Measurements from ENCODE around the gene RPS6KA2.

The RPS6KA2 gene

DNA sequence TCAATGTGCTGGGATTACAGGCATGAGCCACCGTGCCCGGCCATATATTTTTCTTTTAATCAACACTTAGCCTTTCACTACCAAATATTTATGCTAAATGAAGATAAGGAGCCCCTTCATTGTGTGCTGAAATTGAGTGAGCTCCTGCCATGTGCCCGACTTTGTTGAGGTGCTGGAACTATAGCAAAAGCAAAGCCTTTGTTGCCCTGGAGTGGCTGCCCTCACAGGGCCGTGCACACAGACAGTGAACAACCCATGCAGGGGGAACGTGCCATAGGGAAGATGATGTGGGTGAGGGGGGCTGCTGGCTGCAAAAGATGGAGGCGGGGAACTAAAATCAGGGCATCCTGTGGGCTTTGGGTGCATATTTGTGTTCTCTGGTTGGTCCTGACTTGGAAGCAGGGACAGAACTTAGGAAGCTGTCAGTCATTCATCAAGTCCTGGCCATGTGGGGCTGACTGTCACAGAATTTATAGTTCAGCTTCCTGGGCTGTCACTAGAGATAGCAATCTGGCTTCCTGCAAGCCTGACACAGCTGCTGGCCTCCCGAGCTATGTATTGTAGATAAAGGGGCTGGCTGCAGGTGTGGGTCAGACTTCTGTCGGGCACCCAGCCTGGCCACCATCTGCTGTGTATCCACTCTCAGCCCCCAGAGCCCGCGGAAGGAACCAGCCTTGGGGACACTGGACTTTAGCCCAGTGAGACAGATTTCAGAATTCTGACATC, 187.5 kb downstream of the RPS6KA2 start:
- peaks cover 6% of the 10 kb centered on the region for H3K4me1 ChIP-seq (ENCODE audit: control insufficient read depth, insufficient read depth, low read length, poor library complexity, severe bottlenecking)
- 78 to 83% methylated on average over 6 to 7 of the region's 10 CpGs for WGBS, 2 experiments (ENCODE audit: insufficient coverage in 2 of 2)
- H3K4me3 ChIP-seq (ENCODE audit: extremely low read depth, insufficient read depth, low read length, poor library complexity, severe bottlenecking), result no peak overlapping the region
- H3K27ac ChIP-seq (ENCODE audit: low read depth, low read length, severe bottlenecking), result no peak overlapping the region
- H3K9me3 ChIP-seq (ENCODE audit: control insufficient read depth, low read length), result no peaks in the 10 kb centered on the region
- H3K36me3 ChIP-seq (ENCODE audit: control insufficient read depth, insufficient read depth, low read length), result no peaks in the 10 kb centered on the region

DNA sequence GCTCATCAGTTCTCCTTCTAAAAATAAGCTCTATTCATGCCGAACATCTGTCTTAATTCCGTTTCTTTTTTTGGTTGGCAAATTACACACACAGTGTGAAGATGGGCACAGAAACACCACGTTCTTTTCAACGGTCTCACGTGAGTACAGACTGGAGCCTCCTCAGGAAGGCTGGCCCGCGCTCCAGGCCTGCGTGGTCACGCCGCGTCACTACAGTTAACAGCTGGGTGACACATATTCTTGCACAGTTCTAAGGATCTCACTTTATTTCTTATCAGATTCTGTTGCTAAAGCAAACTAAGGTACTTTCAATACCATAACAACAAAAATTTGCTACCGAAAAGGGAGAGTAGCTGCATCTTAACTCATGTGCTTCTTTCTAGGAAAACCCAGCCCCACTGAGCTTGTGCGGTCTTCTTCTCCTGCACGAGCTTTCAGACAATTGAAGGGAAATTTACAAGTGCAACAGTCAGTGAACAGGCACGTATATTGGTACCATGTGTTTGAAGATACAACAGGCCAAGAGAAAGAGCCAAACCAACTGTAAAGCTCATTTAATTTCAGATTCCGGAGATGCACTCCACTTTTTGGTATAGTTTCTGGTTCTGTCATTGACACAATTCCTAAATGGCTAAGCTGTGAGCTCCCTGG, 188.7 kb downstream of the RPS6KA2 start:
- H3K4me3 ChIP-seq (ENCODE audit: extremely low read depth, insufficient read depth, low read length, poor library complexity, severe bottlenecking), result no peak overlapping the region
- H3K27ac ChIP-seq (ENCODE audit: low read depth, low read length, severe bottlenecking), result no peak overlapping the region
- H3K4me1 ChIP-seq (ENCODE audit: control insufficient read depth, insufficient read depth, low read length, poor library complexity, severe bottlenecking), result peaks cover 6% of the 10 kb centered on the region
- WGBS, 2 experiments (ENCODE audit: insufficient coverage in 2 of 2), result 90 to 96% methylated on average over 15 of the region's 16 CpGs
- no peaks in the 10 kb centered on the region for H3K9me3 ChIP-seq (ENCODE audit: control insufficient read depth, low read length)
- H3K36me3 ChIP-seq (ENCODE audit: control insufficient read depth, insufficient read depth, low read length), result no peaks in the 10 kb centered on the region

DNA sequence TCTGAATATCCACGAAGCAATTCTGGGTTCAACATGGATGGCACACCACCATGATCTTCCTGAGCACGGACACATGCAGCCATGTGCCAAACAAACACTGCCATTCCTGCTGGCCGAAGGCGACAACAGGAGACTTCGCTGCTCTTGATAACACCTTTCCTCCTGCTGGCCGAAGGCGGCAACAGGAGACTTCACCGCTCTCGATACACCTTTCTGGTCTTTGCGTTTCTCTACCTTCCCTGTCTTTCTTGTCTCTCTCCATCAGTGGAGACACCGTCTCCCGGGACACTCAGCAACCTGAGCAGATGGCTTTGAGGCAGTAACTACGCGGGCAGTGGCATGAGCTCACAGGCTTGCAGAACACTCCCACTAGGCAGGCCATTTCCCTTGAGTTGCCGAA, 189.4 kb downstream of the RPS6KA2 start:
- Histone ChIP-seq H3K4me3 (ENCODE audit: extremely low read depth, insufficient read depth, low read length, poor library complexity, severe bottlenecking) (no peak overlapping the region), H3K27ac (ENCODE audit: low read depth, low read length, severe bottlenecking) (no peak overlapping the region), H3K9me3 (ENCODE audit: control insufficient read depth, low read length) (no peaks in the 10 kb centered on the region), H3K36me3 (ENCODE audit: control insufficient read depth, insufficient read depth, low read length) (no peaks in the 10 kb centered on the region), H3K4me1 (ENCODE audit: control insufficient read depth, insufficient read depth, low read length, poor library complexity, severe bottlenecking) (peaks cover 6% of the 10 kb centered on the region)
- WGBS, 2 experiments (ENCODE audit: insufficient coverage in 2 of 2), result 88 to 90% methylated on average over 14 to 15 of the region's 15 CpGs

DNA sequence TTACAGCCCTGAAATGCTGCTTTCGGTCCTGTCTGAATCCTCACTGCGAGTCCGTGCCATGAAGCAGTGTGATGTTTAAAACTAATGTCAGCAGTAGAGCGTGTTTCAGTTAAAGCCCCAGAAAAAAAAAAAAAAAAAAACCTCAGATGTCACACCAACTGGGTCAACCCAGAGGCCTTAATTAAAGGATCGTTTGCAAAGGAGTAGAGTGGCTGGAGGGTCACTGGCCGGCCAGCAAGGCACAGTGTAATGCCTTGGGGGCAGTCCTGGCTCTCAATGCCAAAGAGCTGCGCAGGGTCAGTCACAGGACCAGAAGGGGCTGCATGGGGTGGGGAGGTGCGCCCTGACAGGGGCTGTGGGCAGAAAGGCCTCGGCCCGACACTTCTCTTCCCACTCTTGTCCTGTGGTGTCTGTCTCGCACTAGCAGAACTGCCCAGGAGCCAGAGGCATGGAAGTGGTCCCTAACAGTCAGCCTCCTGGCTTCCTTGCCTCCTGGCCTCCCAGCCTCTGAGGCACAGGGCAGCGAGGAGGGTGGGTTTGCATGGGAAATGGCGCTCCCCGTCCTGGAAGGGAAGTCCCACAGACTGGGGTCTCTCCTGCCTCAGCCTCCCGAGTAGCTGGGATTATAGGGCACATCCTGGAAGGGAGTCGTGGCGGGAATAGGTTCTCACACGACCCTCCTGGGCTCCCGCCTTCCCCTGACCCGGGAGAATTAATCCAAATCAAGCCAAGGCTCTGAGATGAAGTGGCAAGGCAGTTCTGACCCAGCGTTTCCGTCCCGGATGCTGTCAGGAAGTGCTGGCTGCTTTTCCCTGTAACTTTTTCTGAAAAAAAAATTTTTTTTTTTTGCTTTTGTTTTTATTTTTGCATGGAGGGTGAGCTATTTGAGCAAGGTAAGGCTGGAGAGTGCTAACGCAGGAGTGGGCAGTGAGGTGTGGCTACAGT, 190.6 kb downstream of the RPS6KA2 start:
- 92 to 93% methylated on average over 18 to 21 of the region's 24 CpGs for WGBS, 2 experiments (ENCODE audit: insufficient coverage in 2 of 2)
- Histone ChIP-seq H3K36me3 (ENCODE audit: control insufficient read depth, insufficient read depth, low read length) (peaks cover 3% of the 10 kb centered on the region), H3K27ac (ENCODE audit: low read depth, low read length, severe bottlenecking) (no peak overlapping the region), H3K4me3 (ENCODE audit: extremely low read depth, insufficient read depth, low read length, poor library complexity, severe bottlenecking) (no peak overlapping the region), H3K4me1 (ENCODE audit: control insufficient read depth, insufficient read depth, low read length, poor library complexity, severe bottlenecking) (peaks cover 6% of the 10 kb centered on the region), H3K9me3 (ENCODE audit: control insufficient read depth, low read length) (no peaks in the 10 kb centered on the region)

DNA sequence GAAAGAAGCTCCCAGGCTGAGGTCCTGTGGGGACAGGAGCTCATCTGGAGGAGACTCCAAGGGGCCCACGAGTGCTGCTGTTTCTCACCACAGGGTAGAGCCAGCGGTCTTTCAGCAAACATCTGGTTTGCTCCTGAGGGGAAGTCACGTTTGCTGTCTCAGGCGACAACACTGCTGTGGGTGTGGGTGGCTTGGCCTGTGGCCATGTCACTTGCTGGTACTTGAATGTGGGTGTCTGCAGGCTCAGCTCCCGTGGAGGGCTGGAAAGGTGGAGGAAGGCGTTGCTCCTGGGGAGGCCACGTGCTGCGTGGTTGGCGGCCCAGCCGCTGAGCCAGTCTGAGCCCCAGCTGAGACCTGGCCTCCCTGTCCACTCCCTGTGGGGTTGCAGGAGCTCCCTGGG, 191.5 kb downstream of the RPS6KA2 start:
- peaks cover 3% of the 10 kb centered on the region for H3K36me3 ChIP-seq (ENCODE audit: control insufficient read depth, insufficient read depth, low read length)
- WGBS, 2 experiments (ENCODE audit: insufficient coverage in 2 of 2), result 88 to 92% methylated on average over 10 of the region's 10 CpGs
- no peak overlapping the region for H3K4me3 ChIP-seq (ENCODE audit: extremely low read depth, insufficient read depth, low read length, poor library complexity, severe bottlenecking)
- no peaks in the 10 kb centered on the region for H3K9me3 ChIP-seq (ENCODE audit: control insufficient read depth, low read length)
- H3K4me1 ChIP-seq (ENCODE audit: control insufficient read depth, insufficient read depth, low read length, poor library complexity, severe bottlenecking), result peaks cover 6% of the 10 kb centered on the region
- no peak overlapping the region for H3K27ac ChIP-seq (ENCODE audit: low read depth, low read length, severe bottlenecking)

DNA sequence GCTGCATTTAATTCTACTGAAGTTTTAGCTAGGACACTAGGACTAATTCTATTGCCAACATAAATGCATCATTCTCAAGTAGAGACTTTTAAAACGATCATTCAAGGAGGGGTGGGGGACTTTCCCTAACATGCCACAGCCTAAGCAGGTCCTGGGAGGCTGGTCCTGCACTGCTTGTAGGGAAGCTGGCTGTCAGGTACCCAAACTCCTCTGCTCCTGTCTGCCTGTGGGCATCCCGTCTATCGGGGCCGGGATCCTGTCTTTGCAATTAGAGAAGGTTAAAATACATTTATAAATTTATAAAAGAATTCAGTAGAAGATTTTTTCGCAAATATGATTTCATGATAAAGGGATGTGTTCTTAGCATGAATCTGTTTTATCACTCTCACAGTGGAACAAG, 192.7 kb downstream of the RPS6KA2 start:
- peaks cover 7% of the 10 kb centered on the region for H3K36me3 ChIP-seq (ENCODE audit: control insufficient read depth, insufficient read depth, low read length)
- WGBS, 2 experiments (ENCODE audit: insufficient coverage in 2 of 2), result 86% methylated on average over 1 of the region's 5 CpGs; no CpG with 5 or more reads in 1 of the 2 experiments

DNA sequence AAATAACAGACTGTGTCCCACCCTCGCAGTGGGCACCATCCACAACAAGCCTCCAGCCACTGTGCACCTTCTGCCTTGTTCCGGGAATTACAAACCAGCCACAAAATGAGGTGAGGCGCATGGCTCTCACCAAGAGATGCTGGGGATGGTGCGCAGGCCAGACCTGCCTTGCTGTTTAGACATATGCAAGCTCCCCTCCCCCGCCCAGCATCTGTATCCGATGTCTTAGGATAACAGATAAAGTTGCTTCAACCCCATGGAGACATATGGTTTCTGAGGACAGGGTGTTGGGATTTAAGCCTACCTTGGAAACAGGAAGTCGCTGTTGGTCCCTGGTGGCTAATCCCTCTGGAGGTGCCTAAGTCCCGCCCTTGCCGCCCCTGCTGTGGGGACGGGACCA, 194.0 kb downstream of the RPS6KA2 start:
- WGBS, 2 experiments (ENCODE audit: insufficient coverage in 2 of 2), result 87 to 91% methylated on average over 7 to 8 of the region's 10 CpGs
- H3K27ac ChIP-seq (ENCODE audit: low read depth, low read length, severe bottlenecking), result no peak overlapping the region
- no peaks in the 10 kb centered on the region for H3K9me3 ChIP-seq (ENCODE audit: control insufficient read depth, low read length)
- H3K4me3 ChIP-seq (ENCODE audit: extremely low read depth, insufficient read depth, low read length, poor library complexity, severe bottlenecking), result no peak overlapping the region
- H3K36me3 ChIP-seq (ENCODE audit: control insufficient read depth, insufficient read depth, low read length), result peaks cover 7% of the 10 kb centered on the region
- no peaks in the 10 kb centered on the region for H3K4me1 ChIP-seq (ENCODE audit: control insufficient read depth, insufficient read depth, low read length, poor library complexity, severe bottlenecking)

More for the DNA sequence above, 192.7 kb downstream of the RPS6KA2 start:
- no peaks in the 10 kb centered on the region for H3K9me3 ChIP-seq (ENCODE audit: control insufficient read depth, low read length)
- no peak overlapping the region for H3K4me3 ChIP-seq (ENCODE audit: extremely low read depth, insufficient read depth, low read length, poor library complexity, severe bottlenecking)
- H3K27ac ChIP-seq (ENCODE audit: low read depth, low read length, severe bottlenecking), result no peak overlapping the region
- H3K4me1 ChIP-seq (ENCODE audit: control insufficient read depth, insufficient read depth, low read length, poor library complexity, severe bottlenecking), result no peaks in the 10 kb centered on the region

DNA sequence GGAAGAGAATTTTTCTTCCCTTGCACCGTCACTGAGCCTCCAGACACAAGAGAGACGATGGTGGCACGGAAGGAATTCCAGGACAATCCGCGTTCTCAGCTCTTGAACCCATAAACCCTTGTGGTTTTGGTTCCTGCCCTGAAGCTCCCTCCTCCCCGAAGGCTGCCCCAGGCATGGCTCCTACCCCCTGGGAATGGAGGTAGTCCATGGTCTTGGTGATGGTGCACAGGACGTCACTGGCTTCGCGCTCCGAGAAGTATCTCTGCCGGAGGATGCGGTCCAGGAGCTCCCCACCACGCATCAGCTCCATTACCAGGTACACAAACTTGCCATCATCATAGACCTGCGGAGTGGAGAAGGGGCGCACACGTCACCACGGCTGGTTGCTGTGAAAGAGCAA, 196.8 kb downstream of the RPS6KA2 start:
- 94 to 96% methylated on average over 13 to 15 of the region's 17 CpGs for WGBS, 2 experiments (ENCODE audit: insufficient coverage in 2 of 2)
- Histone ChIP-seq H3K27ac (ENCODE audit: low read depth, low read length, severe bottlenecking) (no peak overlapping the region), H3K9me3 (ENCODE audit: control insufficient read depth, low read length) (no peaks in the 10 kb centered on the region), H3K4me1 (ENCODE audit: control insufficient read depth, insufficient read depth, low read length, poor library complexity, severe bottlenecking) (no peaks in the 10 kb centered on the region), H3K36me3 (ENCODE audit: control insufficient read depth, insufficient read depth, low read length) (peaks cover 7% of the 10 kb centered on the region), H3K4me3 (ENCODE audit: extremely low read depth, insufficient read depth, low read length, poor library complexity, severe bottlenecking) (no peak overlapping the region)

DNA sequence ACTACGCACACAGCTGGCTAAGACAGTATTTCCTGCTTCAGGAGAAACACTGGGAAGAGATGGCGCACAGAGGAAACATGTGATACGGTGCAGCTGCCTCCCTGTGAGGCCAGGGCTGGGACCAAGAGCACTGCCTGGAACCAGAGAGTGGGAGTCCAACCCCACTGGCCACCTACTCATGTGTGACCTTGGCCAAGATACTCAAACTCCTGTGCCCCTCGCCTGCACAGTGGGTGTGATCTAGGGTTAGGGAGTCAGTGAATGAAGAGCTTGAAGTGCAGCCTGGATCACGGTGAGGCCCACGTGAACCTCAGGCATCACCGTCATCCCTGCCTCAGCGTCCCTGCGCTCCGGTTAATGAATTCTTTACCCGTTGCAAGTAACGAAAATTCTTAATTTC, 202.6 kb downstream of the RPS6KA2 start:
- H3K4me3 ChIP-seq (ENCODE audit: extremely low read depth, insufficient read depth, low read length, poor library complexity, severe bottlenecking), result no peak overlapping the region
- no peak overlapping the region for H3K27ac ChIP-seq (ENCODE audit: low read depth, low read length, severe bottlenecking)
- H3K4me1 ChIP-seq (ENCODE audit: control insufficient read depth, insufficient read depth, low read length, poor library complexity, severe bottlenecking), result no peaks in the 10 kb centered on the region
- no peaks in the 10 kb centered on the region for H3K9me3 ChIP-seq (ENCODE audit: control insufficient read depth, low read length)
- H3K36me3 ChIP-seq (ENCODE audit: control insufficient read depth, insufficient read depth, low read length), result no peaks in the 10 kb centered on the region
- WGBS, 2 experiments (ENCODE audit: insufficient coverage in 2 of 2), result 78 to 84% methylated on average over 10 of the region's 12 CpGs

DNA sequence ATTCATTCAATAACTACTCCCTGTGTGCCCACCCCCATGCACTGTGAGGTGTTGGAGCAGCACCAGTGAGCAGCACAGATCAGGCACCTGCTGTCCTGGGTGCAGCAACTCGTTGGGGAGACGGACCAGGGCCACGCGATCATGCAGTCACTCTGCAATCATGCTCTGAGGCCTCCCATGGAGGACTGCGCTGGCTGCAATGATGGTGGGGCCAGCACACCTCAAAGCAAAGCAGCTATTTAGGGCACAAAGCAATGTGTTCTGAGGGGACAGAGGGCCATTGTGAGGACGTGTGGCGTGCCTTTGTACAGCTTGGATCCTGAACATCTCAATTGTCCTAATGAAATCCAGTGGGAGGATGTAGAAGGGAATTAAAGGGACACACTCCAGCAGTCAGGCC, 203.3 kb downstream of the RPS6KA2 start:
- 83 to 97% methylated on average over 7 of the region's 7 CpGs for WGBS, 2 experiments (ENCODE audit: insufficient coverage in 2 of 2)
- H3K27ac ChIP-seq (ENCODE audit: low read depth, low read length, severe bottlenecking), result no peak overlapping the region
- no peaks in the 10 kb centered on the region for H3K9me3 ChIP-seq (ENCODE audit: control insufficient read depth, low read length)
- H3K4me3 ChIP-seq (ENCODE audit: extremely low read depth, insufficient read depth, low read length, poor library complexity, severe bottlenecking), result no peak overlapping the region
- H3K4me1 ChIP-seq (ENCODE audit: control insufficient read depth, insufficient read depth, low read length, poor library complexity, severe bottlenecking), result no peaks in the 10 kb centered on the region
- H3K36me3 ChIP-seq (ENCODE audit: control insufficient read depth, insufficient read depth, low read length), result no peaks in the 10 kb centered on the region
